K562 (cell line): ENCODE measurements around the gene ZNF385C.

Experiments
- BCL6 ChIP-seq: fragments of 250-450 bp; sonication (Bioruptor Pico); IDR thresholded peaks from 2 replicates; pipeline ENCODE4 v1.4.0; 2020
- CTCF ChIP-seq, 3 experiments: IDR thresholded peaks in 2 of 3; conservative IDR thresholded peaks in 1 of 3; 2 replicates each; pipeline ENCODE4 v1.5.1; 2011 to 2012; ENCODE audit warnings: low read length in 3 of 3, mild to moderate bottlenecking in 3 of 3, control low read depth in 2 of 3, improper control_type of control experiment in 1 of 3, inconsistent platforms in 1 of 3, low read depth in 1 of 3, mixed read lengths in 1 of 3, moderate library complexity in 1 of 3; ENCODE audit not compliant: insufficient read depth in 2 of 3
- ELK1 ChIP-seq: sonication (generic); formaldehyde crosslinking; IDR thresholded peaks from 2 replicates; pipeline ENCODE4 v1.8.1; 2022; ENCODE audit warnings: missing genetic modification reagents
- SIN3B ChIP-seq: fragments of 450-650 bp; IDR thresholded peaks from 2 replicates; pipeline ENCODE4 v1.6.1; 2017; ENCODE audit warnings: low read depth, mild to moderate bottlenecking, moderate library complexity
- SLC30A9 ChIP-seq: fragments of 250-450 bp; sonication (Bioruptor Pico); IDR thresholded peaks from 2 replicates; pipeline ENCODE4 v1.8.0; 2022; ENCODE audit warnings: mild to moderate bottlenecking, moderate library complexity
- STAT5B ChIP-seq: fragments of 250-450 bp; sonication (Bioruptor Pico); IDR thresholded peaks from 2 replicates; pipeline ENCODE4 v1.8.0; 2021; ENCODE audit warnings: mild to moderate bottlenecking, inconsistent platforms
- TCF3 ChIP-seq: sonication (generic); formaldehyde crosslinking; IDR thresholded peaks from 2 replicates; pipeline ENCODE4 v1.4.0; 2020; ENCODE audit warnings: mild to moderate bottlenecking, missing genetic modification reagents
- TEAD1 ChIP-seq, 2 experiments: fragments of 450-650 bp in 1 of 2; sonication (generic) in 1 of 2; formaldehyde crosslinking; IDR thresholded peaks; 2 replicates each; pipeline versions ENCODE4 v1.4.0 to v1.8.0; 2020 to 2022; ENCODE audit warnings: mild to moderate bottlenecking in 2 of 2, missing genetic modification reagents in 1 of 2
- YY1 ChIP-seq, 3 experiments: IDR thresholded peaks; 2 replicates each; pipeline ENCODE4 v1.6.1; 2011; ENCODE audit warnings: low read length in 2 of 3, mild to moderate bottlenecking in 2 of 3, moderate library complexity in 2 of 3, borderline replicate concordance in 1 of 3, control low read depth in 1 of 3, low read depth in 1 of 3; ENCODE audit not compliant: insufficient read depth in 3 of 3, insufficient replicate concordance in 2 of 3, control insufficient read depth in 1 of 3, insufficient read length in 1 of 3; ENCODE audit errors: extremely low read depth in 1 of 3
- ZNF695 ChIP-seq: fragments of 450-650 bp; formaldehyde crosslinking; IDR thresholded peaks from 2 replicates; pipeline ENCODE4 v1.4.0; 2020; ENCODE audit warnings: mild to moderate bottlenecking, moderate library complexity

GRCh38 chr17:42078396-42079043 is 19.8 kb downstream of the ZNF385C start:
- TF ChIP-seq TEAD1 (CRISPR knock-in tag; IDR thresholded peaks at IDR 0.05) = no peak
- no peak for TF ChIP-seq YY1 (IDR thresholded peaks at IDR 0.05; ENCODE audit: borderline replicate concordance in 1 of 3, control insufficient read depth in 1 of 3, extremely low read depth in 1 of 3, insufficient read depth in 3 of 3, insufficient read length in 1 of 3, insufficient replicate concordance in 2 of 3, low read depth in 1 of 3, low read length in 2 of 3)
- no peak for TF ChIP-seq ELK1 (CRISPR knock-in tag)
- no peak for TF ChIP-seq SLC30A9 (CRISPR knock-in tag)
- TF ChIP-seq SIN3B = no peak
- TF ChIP-seq CTCF (IDR thresholded peaks at IDR 0.05 in 2 of 3, conservative IDR thresholded peaks at IDR 0.05 in 1 of 3; ENCODE audit: insufficient read depth in 2 of 3, low read depth in 1 of 3, low read length in 3 of 3) = peak in 1 of 3 experiments; percentile 19; a peak in 1 of 6 replicates
- TF ChIP-seq STAT5B (CRISPR knock-in tag) = no peak
- 0 out of 2 replicates have a peak, but pooled peaks have one; percentile 27 for TF ChIP-seq TCF3
- TF ChIP-seq BCL6 (CRISPR knock-in tag) = no peak
- no peak for TF ChIP-seq ZNF695 (CRISPR knock-in tag)
